ENCODE measurements around the gene IFFO2.

Gene IFFO2

DNA sequence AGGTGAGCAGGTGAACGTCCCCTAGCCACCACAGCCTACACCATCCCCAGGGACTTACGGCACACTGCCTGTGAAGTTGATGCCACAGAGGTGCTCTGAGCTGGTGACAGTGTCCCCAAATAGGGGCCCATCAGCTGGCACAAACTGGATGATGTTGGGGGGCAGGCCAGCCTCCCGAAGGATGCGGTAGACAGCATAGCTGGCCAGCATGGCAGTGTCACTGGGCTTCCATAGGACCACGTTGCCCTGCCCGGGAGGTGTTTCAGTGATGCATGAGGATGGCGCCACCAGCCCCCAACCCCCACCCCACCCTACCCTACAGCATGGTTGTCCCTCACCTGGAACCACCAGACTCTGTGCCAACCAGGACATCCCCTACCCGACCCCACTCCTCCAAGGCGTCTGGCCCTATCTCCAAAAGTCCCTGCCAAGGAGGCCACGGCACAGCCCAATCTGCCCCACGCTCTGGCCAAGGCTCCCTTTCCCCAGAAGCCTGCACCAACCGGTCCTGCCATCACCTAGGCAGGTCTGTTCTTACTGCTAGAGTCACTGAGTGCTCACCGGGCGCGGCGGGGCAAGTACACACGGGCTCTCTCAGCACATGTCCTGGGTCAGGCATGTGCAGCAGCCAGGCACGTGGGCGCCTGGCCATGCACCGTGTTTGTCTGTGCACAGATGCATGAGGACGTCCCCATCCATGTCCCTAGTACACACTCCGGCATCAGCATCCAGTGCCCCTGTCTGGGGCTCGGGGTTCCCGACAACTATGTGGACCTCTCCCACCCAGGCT lies 74.6 kb downstream of the IFFO2 start:
- Mint-ChIP-seq H3K4me1 (peaks cover 16% of the 10 kb centered on the region), H3K27me3 (ENCODE audit: low read depth) (peaks cover 41% of the 10 kb centered on the region), H3K9me3 (no peaks in the 10 kb centered on the region), H3K27ac (no peak overlapping the region), H3K36me3 (ENCODE audit: low read depth) (peaks cover 9% of the 10 kb centered on the region), H3K4me3 (no peak overlapping the region)
- TF ChIP-seq, protein P1, sequence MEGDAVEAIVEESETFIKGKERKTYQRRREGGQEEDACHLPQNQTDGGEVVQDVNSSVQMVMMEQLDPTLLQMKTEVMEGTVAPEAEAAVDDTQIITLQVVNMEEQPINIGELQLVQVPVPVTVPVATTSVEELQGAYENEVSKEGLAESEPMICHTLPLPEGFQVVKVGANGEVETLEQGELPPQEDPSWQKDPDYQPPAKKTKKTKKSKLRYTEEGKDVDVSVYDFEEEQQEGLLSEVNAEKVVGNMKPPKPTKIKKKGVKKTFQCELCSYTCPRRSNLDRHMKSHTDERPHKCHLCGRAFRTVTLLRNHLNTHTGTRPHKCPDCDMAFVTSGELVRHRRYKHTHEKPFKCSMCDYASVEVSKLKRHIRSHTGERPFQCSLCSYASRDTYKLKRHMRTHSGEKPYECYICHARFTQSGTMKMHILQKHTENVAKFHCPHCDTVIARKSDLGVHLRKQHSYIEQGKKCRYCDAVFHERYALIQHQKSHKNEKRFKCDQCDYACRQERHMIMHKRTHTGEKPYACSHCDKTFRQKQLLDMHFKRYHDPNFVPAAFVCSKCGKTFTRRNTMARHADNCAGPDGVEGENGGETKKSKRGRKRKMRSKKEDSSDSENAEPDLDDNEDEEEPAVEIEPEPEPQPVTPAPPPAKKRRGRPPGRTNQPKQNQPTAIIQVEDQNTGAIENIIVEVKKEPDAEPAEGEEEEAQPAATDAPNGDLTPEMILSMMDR (IDR thresholded peaks at IDR 0.05; ENCODE audit: unreplicated experiment in 3 of 3) = no peak

- TF ChIP-seq, protein P1 (IDR thresholded peaks at IDR 0.05; ENCODE audit: unreplicated experiment in 3 of 3) = no peak
- H3K27me3 Mint-ChIP-seq (ENCODE audit: low read depth) = peaks cover 43% of the 10 kb centered on the region
- H3K9me3 Mint-ChIP-seq = no peaks in the 10 kb centered on the region
- H3K36me3 Mint-ChIP-seq (ENCODE audit: low read depth) = peaks cover 9% of the 10 kb centered on the region
- no peak overlapping the region for H3K4me3 Mint-ChIP-seq
- H3K27ac Mint-ChIP-seq = no peak overlapping the region
- peaks cover 16% of the 10 kb centered on the region for H3K4me1 Mint-ChIP-seq
Observed at GRCh38 chr1:18881164-18881563, 75.3 kb downstream of the IFFO2 start.

DNA sequence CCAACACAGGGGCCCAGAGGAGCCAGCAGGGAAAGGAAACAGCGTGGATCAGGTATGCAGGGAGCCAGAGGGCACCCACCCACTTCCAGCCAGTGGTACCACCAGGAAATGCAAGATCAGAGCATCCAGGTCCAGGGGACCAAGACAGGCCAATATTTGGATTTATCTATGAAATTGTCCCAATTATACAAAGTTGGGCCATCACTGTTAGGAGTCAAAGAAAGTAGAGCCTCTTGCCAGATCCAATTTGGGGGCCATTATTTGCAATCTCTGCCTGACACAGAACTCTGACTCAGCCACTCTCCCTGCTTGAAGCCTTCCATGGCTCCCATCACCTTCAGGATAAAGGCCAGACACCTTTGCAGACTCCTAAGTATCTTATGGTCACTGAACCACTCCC lies 75.9 kb downstream of the IFFO2 start:
- TF ChIP-seq, protein P1 (IDR thresholded peaks at IDR 0.05; ENCODE audit: unreplicated experiment in 3 of 3) = no peak
- Mint-ChIP-seq H3K4me1 (peaks cover 16% of the 10 kb centered on the region), H3K4me3 (no peak overlapping the region), H3K27me3 (ENCODE audit: low read depth) (peaks cover 43% of the 10 kb centered on the region), H3K36me3 (ENCODE audit: low read depth) (peaks cover 9% of the 10 kb centered on the region), H3K9me3 (no peaks in the 10 kb centered on the region), H3K27ac (no peak overlapping the region)

- Mint-ChIP-seq H3K27me3 (ENCODE audit: low read depth) (peaks cover 42% of the 10 kb centered on the region), H3K36me3 (ENCODE audit: low read depth) (peaks cover 9% of the 10 kb centered on the region), H3K9me3 (no peaks in the 10 kb centered on the region), H3K4me1 (peaks cover 16% of the 10 kb centered on the region), H3K4me3 (no peak overlapping the region), H3K27ac (no peak overlapping the region)
- TF ChIP-seq, protein P1 (IDR thresholded peaks at IDR 0.05; ENCODE audit: unreplicated experiment in 3 of 3) = no peak
Observed at GRCh38 chr1:18879791-18880309, 76.6 kb downstream of the IFFO2 start.

GRCh38 chr1:18879215-18879790 lies 77.2 kb downstream of the IFFO2 start:
- Mint-ChIP-seq H3K9me3 (no peaks in the 10 kb centered on the region), H3K27ac (no peak overlapping the region)

More at GRCh38 chr1:18879215-18879790, 77.2 kb downstream of the IFFO2 start:
- Mint-ChIP-seq H3K4me3 (no peak overlapping the region), H3K27me3 (ENCODE audit: low read depth) (peaks cover 36% of the 10 kb centered on the region), H3K4me1 (peaks cover 15% of the 10 kb centered on the region), H3K36me3 (ENCODE audit: low read depth) (peaks cover 9% of the 10 kb centered on the region)
- TF ChIP-seq, protein P1 (IDR thresholded peaks at IDR 0.05; ENCODE audit: unreplicated experiment in 3 of 3) = no peak
